ENCODE results near the gene KLHL26.

Gene KLHL26

GRCh38 chr19:18712981-18713380, 76.2 kb downstream of the KLHL26 start:
- DNase-seq (ENCODE audit: low read depth in 1 of 2, low spot score in 1 of 2), result no peak

- DNase-seq (ENCODE audit: low read depth in 1 of 2, low spot score in 1 of 2), result no peak
These were observed 76.8 kb downstream of the KLHL26 start for GRCh38 chr19:18713550-18714117.

DNA sequence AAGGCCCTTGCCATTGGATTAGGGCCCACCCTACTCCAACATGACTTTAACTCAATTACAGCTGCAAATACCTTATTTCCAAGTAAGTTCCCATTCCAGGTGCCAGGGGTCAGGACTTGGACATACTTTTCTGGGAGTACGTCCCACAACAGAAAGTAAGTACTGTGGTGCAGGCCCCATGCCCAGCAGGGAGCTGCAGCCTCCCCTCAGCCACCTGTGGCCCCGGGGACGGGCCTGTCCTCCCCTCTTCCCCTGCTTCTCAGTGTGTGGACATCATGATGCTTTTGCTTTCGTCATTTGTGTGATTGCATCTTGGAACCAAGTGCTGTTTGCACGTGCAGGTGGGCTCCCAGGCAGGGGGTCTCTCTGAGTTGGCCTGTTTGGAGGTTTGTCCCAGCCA, 78.6 kb downstream of the KLHL26 start:
- no peak for DNase-seq (ENCODE audit: low read depth in 1 of 2, low spot score in 1 of 2)

DNA sequence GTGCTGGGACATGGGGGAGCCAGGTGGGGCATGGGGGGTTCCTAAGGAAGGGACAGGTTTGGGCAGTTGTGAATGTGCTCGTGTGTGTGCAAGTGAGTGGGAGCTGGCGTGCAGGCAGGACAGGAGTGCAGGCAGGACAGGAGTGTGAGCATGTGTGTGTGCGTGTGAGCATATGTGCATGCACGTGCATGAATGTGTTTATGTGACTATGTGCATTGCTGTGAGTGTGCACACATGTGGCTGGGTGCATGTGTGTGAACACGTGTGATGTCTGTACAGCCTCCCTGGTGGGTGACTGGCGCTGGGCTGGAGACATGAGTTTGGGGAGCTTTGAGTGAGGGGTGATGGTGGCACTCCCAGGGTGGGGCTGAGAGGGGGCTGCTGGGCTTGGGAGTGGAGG, 80.0 kb downstream of the KLHL26 start:
- DNase-seq (ENCODE audit: low read depth in 1 of 2, low spot score in 1 of 2), result no peak

- no peak for DNase-seq (ENCODE audit: low read depth in 1 of 2, low spot score in 1 of 2)
These were observed 80.8 kb downstream of the KLHL26 start for GRCh38 chr19:18717601-18718000.

DNA sequence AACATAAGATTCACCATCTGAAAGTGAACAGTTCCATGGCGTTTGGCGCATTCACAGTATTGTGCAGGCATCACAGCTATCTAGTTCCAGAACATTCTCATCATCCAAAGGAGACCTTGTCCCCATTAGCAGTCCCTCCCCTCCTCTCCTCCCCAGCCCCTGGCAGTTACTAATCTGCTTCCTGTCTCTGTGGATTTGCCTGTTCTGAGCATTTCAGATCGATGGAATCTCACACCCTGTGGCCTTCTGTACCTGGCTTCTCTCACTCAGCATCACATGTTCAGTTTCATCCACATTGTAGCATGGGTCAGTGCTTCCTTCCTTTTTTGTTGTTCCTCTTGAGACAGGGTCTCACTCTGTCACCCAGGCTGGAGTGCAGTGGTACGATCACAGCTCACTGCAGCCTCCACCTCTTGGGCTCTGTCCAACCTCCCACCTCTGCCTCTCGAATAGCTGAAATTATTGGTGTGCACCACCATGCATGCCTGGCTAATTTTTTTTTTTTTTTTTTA, 81.2 kb downstream of the KLHL26 start:
- DNase-seq (ENCODE audit: low read depth in 1 of 2, low spot score in 1 of 2), result no peak

- no peak for DNase-seq (ENCODE audit: low read depth in 1 of 2, low spot score in 1 of 2)
These were observed 82.1 kb downstream of the KLHL26 start for GRCh38 chr19:18718846-18719458.

DNA sequence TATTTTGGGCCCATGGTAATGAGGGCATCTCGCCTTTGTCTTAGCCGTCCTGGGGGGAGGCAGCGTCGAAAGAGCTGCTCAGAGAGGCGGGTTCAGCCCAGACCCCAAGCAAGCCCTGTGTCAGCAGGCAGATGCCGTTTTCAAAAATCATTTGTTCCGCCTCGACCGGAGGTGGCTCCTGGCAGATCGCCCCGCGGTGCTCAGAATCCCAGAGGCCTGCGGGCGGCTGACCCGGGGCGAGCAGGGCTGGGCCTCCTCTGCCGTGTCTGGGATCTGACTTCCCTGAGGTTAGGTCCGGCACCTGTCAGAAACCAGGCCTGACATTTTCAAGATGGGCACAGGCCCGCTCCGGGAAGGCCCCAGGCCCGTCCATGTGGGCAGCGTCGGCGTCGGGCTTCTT, 82.7 kb downstream of the KLHL26 start:
- DNase-seq (ENCODE audit: low read depth in 1 of 2, low spot score in 1 of 2), result no peak
